ENCODE measurements around the gene CCDC148.

- TF ChIP-seq POLR2A (IDR thresholded peaks at IDR 0.05; ENCODE audit: low read length) (no peak), GATA1 (IDR thresholded peaks at IDR 0.05; ENCODE audit: low read depth, low read length) (no peak)
Measured at GRCh38 chr2:158242280-158242679, 214.3 kb downstream of the CCDC148 start.

Measured in erythroblast (primary cell).